Endothelial cell of umbilical vein (primary cell): Measurements from ENCODE around the gene WDR49. TPM values are rescaled to one million over a fixed set of nuclear protein-coding genes. Genes with fewer than 3 reads are reported as not detected.

Experiments
- BruUV-seq: library from RNA; stranded (reverse); fragments of 400-500 nt; replicated peaks from 2 replicates; lab custom pipeline; 2021; lab: Mats Ljungman, UMichigan
- CTCF ChIA-PET: fragments of 300-600, 350-600 bp; sonication (Branson Sonifier 250); formaldehyde crosslinking; loops from one replicate; lab custom pipeline; 2021; ENCODE audit warnings: antibody characterized with exemption, inconsistent platforms; lab: Charles Lee
- POLR2A ChIA-PET: fragments of 300-600, 350-600 bp; sonication (Branson Sonifier 250); formaldehyde crosslinking; loops from one replicate; lab custom pipeline; 2021; ENCODE audit warnings: antibody characterized with exemption, inconsistent platforms; lab: Charles Lee
- DNase-seq: peaks from one replicate; pipeline ENCODE4 v3.0.0-alpha.2; 2011; ENCODE audit warnings: low read depth, low spot score
- FAIRE-seq: peaks from 2 replicates; lab custom pipeline; 2011; peaks lifted over from hg19 to GRCh38; lab: Jason Lieb, UNC
- H2AFZ ChIP-seq: 2 replicates; pipeline ENCODE4 v1.6.0; 2012; ENCODE audit warnings: low read depth, low read length, control low read depth, inconsistent platforms
- H3K27ac ChIP-seq: 2 replicates; pipeline ENCODE4 v1.5.1; 2011; ENCODE audit warnings: low read depth, mild to moderate bottlenecking, control low read depth, low read length, moderate library complexity; ENCODE audit not compliant: insufficient read depth
- H3K27me3 ChIP-seq, 2 experiments: 2 replicates each; pipeline versions ENCODE4 v1.6.0 to v1.6.1; 2011; ENCODE audit warnings: low read length in 2 of 2, mixed read lengths in 1 of 2; ENCODE audit not compliant: control insufficient read depth in 2 of 2, insufficient read depth in 2 of 2
- H3K36me3 ChIP-seq, 2 experiments: 2 replicates in 1 of 2; 3 replicates in 1 of 2; pipeline ENCODE4 v1.5.1; 2011; ENCODE audit warnings: low read length in 2 of 2, mild to moderate bottlenecking in 1 of 2, moderate library complexity in 1 of 2; ENCODE audit not compliant: control insufficient read depth in 2 of 2, insufficient read depth in 2 of 2; ENCODE audit errors: extremely low read depth in 1 of 2
- H3K4me1 ChIP-seq: 3 replicates; pipeline ENCODE4 v1.5.1; 2011; ENCODE audit warnings: mild to moderate bottlenecking, low read length; ENCODE audit not compliant: control insufficient read depth, insufficient read depth; ENCODE audit errors: extremely low read depth
- H3K4me2 ChIP-seq: 2 replicates; pipeline ENCODE4 v1.6.1; 2011; ENCODE audit warnings: low read length, control low read depth, mixed read lengths; ENCODE audit not compliant: insufficient read depth
- H3K4me3 ChIP-seq, 3 experiments: fragments of 200-600 bp in 1 of 3; sonication (generic), shearing (Covaris generic) in 1 of 3; replicated peaks in 1 of 3; 2 replicates each; pipeline ENCODE4 v1.5.1; 2011 to 2016; ENCODE audit warnings: control low read depth in 3 of 3, low read length in 3 of 3, mild to moderate bottlenecking in 2 of 3, inconsistent platforms in 1 of 3, low read depth in 1 of 3, moderate library complexity in 1 of 3; ENCODE audit not compliant: insufficient read depth in 1 of 3
- H3K79me2 ChIP-seq: 2 replicates; pipeline ENCODE4 v1.6.0; 2012; ENCODE audit warnings: low read length, inconsistent platforms; ENCODE audit not compliant: control insufficient read depth, insufficient read depth
- H3K9ac ChIP-seq: replicated peaks from 2 replicates; pipeline ENCODE3; 2011; ENCODE audit warnings: low read length, control low read depth; ENCODE audit not compliant: insufficient read depth; ENCODE audit errors: extremely low read depth
- H3K9me1 ChIP-seq: replicated peaks from 3 replicates; pipeline ENCODE4 v1.6.0; 2011; ENCODE audit warnings: mild to moderate bottlenecking, low read length; ENCODE audit not compliant: control insufficient read depth, insufficient read depth; ENCODE audit errors: extremely low read depth
- H3K9me3 ChIP-seq: replicated peaks from 2 replicates; pipeline ENCODE4 v1.5.1; 2012; ENCODE audit warnings: low read length, inconsistent platforms; ENCODE audit not compliant: control insufficient read depth, insufficient read depth
- H4K20me1 ChIP-seq: replicated peaks from 2 replicates; pipeline ENCODE3; 2011; ENCODE audit warnings: mild to moderate bottlenecking, low read length; ENCODE audit not compliant: control insufficient read depth, insufficient read depth; ENCODE audit errors: extremely low read depth
- EZH2 ChIP-seq: IDR thresholded peaks from 2 replicates; pipeline ENCODE4 v1.6.1; 2012; ENCODE audit warnings: borderline replicate concordance, low read depth, mild to moderate bottlenecking, moderate library complexity, low read length, inconsistent platforms; ENCODE audit not compliant: severe bottlenecking
- FOS ChIP-seq: IDR thresholded peaks from 2 replicates; pipeline ENCODE4 v1.6.1; 2011; ENCODE audit warnings: mild to moderate bottlenecking, low read length, moderate library complexity, borderline replicate concordance; ENCODE audit not compliant: insufficient read depth
- GATA2 ChIP-seq: IDR thresholded peaks from 2 replicates; pipeline ENCODE4 v1.7.0; 2011; ENCODE audit warnings: low read depth, mild to moderate bottlenecking, moderate library complexity, mixed read lengths, low read length; ENCODE audit not compliant: insufficient read length, insufficient read depth
- JUN ChIP-seq: IDR thresholded peaks from 2 replicates; pipeline ENCODE4 v1.6.1; 2011; ENCODE audit warnings: borderline replicate concordance, low read depth; ENCODE audit not compliant: insufficient read length, insufficient read depth
- MYC ChIP-seq: IDR thresholded peaks from one replicate; pipeline ENCODE4 v1.6.1; 2011; ENCODE audit warnings: mild to moderate bottlenecking, low read depth, low read length
- POLR2A ChIP-seq: IDR thresholded peaks from 2 replicates; pipeline ENCODE4 v1.6.1; 2012; ENCODE audit warnings: low read depth, mild to moderate bottlenecking, control low read depth, low read length
- POLR2AphosphoS5 ChIP-seq: IDR thresholded peaks from 2 replicates; pipeline ENCODE4 v1.6.1; 2012; ENCODE audit warnings: low read depth, mild to moderate bottlenecking, control low read depth, low read length, moderate library complexity; ENCODE audit not compliant: insufficient read depth
- dilution Hi-C: fragments of 300-500 bp; cut with MboI; formaldehyde crosslinking; loops from one replicate; pipeline ENCODE4 v1.15.0; 2019; ENCODE audit warnings: low sequenced_read_pairs; ENCODE audit not compliant: extremely low pct_ligation_motif_present
- intact Hi-C: fragments of 100-400 bp; cut with micrococcal nuclease; formaldehyde crosslinking; loops from one replicate; pipeline ENCODE4 v1.10.0; 2022
- polyA plus RNA-seq, 4 experiments: library from polyadenylated mRNA; depleted of rRNA in 3 of 4; stranded (reverse) in 3 of 4; unstranded in 1 of 4; fragments of >200 nt; gene quantifications; 2 replicates each; pipeline versions ENCODE4 v1.2.1 to v1.2.3, GENCODE V29; 2011 to 2012; ENCODE audit warnings: missing spikeins in 1 of 4
- total RNA-seq: library from RNA; stranded (reverse); gene quantifications from 2 replicates; pipeline ENCODE4 v1.2.3, GENCODE V29; 2021
- TF ChIP-seq, protein P1 (sequence below), 2 donors: IDR thresholded peaks; 1 replicate in 1 of 2; 2 replicates in 1 of 2; pipeline ENCODE4 v1.5.1; 2011; ENCODE audit warnings: low read length in 2 of 2, mild to moderate bottlenecking in 2 of 2, moderate library complexity in 2 of 2, control low read depth in 1 of 2, inconsistent platforms in 1 of 2, low read depth in 1 of 2; ENCODE audit not compliant: insufficient read depth in 1 of 2; ENCODE audit errors: extremely low read depth in 1 of 2
- TF ChIP-seq, protein P2 (sequence below): IDR thresholded peaks from 2 replicates; pipeline ENCODE4 v1.6.1; 2011; ENCODE audit not compliant: insufficient read depth, insufficient read length

The WDR49 gene
- total and polyA plus RNA-seq, 2 donors (not counting 3 experiments of a cell fraction or from before 2014, with no cell fraction given) = not detected

DNA sequence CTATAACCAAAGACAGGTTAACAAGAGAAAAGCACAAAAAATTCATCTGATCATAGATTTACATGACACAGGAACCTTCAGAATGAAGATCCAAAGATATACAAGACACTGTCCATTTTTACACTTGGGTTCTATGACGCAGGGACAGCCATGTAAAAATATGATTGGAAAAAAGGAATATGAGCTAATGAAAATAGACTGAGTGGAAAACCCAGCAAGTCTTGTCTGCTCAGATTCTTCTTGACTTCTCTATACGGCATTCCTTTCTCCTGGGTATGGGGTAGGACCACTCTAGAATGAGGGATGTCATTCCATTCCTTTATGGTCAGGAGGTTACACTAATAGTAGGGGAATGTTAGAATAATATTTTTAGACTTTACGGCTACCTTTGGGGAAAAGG is 46.9 kb downstream of the WDR49 start:
- no TSS peak for BruUV-seq
- dilution Hi-C loops = no loop called here
- TF ChIP-seq POLR2A (no peak), JUN (no peak), POLR2AphosphoS5 (no peak), MYC (no peak), GATA2 (no peak), EZH2 (no peak), FOS (no peak)
- TF ChIP-seq, protein P1, sequence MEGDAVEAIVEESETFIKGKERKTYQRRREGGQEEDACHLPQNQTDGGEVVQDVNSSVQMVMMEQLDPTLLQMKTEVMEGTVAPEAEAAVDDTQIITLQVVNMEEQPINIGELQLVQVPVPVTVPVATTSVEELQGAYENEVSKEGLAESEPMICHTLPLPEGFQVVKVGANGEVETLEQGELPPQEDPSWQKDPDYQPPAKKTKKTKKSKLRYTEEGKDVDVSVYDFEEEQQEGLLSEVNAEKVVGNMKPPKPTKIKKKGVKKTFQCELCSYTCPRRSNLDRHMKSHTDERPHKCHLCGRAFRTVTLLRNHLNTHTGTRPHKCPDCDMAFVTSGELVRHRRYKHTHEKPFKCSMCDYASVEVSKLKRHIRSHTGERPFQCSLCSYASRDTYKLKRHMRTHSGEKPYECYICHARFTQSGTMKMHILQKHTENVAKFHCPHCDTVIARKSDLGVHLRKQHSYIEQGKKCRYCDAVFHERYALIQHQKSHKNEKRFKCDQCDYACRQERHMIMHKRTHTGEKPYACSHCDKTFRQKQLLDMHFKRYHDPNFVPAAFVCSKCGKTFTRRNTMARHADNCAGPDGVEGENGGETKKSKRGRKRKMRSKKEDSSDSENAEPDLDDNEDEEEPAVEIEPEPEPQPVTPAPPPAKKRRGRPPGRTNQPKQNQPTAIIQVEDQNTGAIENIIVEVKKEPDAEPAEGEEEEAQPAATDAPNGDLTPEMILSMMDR (IDR thresholded peaks at IDR 0.05; ENCODE audit: extremely low read depth in 1 of 2, insufficient read depth in 1 of 2, low read depth in 1 of 2, low read length in 2 of 2) = no peak
- TF ChIP-seq, protein P2, sequence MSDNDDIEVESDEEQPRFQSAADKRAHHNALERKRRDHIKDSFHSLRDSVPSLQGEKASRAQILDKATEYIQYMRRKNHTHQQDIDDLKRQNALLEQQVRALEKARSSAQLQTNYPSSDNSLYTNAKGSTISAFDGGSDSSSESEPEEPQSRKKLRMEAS = no peak

More for the DNA sequence above, 46.9 kb downstream of the WDR49 start:
- no peak overlapping the region for H3K4me3 ChIP-seq
- H3K79me2 ChIP-seq = no peaks in the 10 kb centered on the region
- no peaks in the 10 kb centered on the region for H4K20me1 ChIP-seq
- H3K27ac ChIP-seq = no peak overlapping the region
- intact Hi-C loops = no loop called here
- H3K4me1 ChIP-seq = no peaks in the 10 kb centered on the region
- no peaks in the 10 kb centered on the region for H3K9me3 ChIP-seq
- no peaks in the 10 kb centered on the region for H3K27me3 ChIP-seq
- ChIA-PET CTCF (no interaction called here), POLR2A (no interaction called here)
- no peaks in the 10 kb centered on the region for H3K36me3 ChIP-seq
- no peak overlapping the region for H3K9ac ChIP-seq
- no peak overlapping the region for H3K4me2 ChIP-seq
- no peaks in the 10 kb centered on the region for H3K9me1 ChIP-seq
- no peak overlapping the region for H2AFZ ChIP-seq
- DNase-seq (no peak), FAIRE-seq (no peak)
